MM.1S (cell line): ENCODE results near the gene LHFPL4.

ENCODE experiments used
- EZH2 ChIP-seq: fragments of 300-600 bp; sonication (generic); optimal IDR thresholded peaks from 2 replicates; pipeline ENCODE3; 2017; ENCODE audit warnings: low read depth, mild to moderate bottlenecking, antibody characterized with exemption, low read length, mixed read lengths
- TF ChIP-seq, protein P1 (sequence below): fragments of 300-600 bp; sonication (generic); IDR thresholded peaks from 2 replicates; pipeline ENCODE4 v1.5.1; 2016; ENCODE audit warnings: antibody characterized with exemption, low read length, mixed read lengths

DNA sequence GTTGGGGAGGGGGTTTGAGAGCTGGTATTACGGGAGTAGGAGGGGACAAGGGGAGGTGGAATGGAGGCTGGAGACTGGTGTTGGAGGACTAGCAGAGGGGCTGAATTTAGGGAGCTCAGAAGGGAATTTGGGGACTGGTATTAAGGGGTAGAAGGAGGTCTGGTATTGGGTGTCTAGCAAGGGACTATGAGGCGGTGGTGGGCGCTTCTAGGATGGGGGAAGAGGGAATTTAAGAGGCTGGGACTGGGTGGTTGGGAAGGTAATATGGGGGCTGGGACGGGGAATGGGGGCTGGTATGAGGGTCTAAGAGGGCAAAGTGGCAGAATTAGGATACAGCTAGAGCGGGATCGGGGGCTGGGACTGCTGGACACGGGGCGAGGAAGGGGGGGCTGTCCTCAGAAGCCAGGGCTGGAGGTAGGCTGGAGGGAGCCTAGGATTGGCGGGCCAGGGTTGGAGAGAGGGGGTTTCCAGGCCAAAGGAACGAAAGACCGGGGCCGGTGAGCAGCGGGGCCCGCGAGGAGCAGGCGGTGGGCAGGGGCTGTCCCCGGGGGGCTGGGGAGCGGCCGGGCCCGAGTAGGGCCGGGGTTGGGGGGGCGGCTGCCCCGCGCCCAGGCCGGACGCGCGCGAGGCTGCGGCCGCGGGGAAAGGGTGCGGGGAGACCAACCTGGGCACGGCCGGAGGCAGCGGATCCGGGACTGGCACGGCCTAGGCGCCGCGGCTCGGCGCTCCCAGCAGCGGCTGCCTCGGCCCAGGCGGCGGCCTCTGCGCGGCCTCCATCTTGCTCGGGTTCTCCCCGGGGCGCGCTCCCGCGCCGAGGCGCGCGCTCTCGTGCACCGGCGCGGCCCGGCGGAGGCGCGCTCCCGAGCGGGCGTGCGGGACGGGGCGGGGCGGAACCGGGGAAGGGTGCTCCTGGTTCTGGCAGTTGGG is at the start of gene LHFPL4:
- TF ChIP-seq, protein P1, sequence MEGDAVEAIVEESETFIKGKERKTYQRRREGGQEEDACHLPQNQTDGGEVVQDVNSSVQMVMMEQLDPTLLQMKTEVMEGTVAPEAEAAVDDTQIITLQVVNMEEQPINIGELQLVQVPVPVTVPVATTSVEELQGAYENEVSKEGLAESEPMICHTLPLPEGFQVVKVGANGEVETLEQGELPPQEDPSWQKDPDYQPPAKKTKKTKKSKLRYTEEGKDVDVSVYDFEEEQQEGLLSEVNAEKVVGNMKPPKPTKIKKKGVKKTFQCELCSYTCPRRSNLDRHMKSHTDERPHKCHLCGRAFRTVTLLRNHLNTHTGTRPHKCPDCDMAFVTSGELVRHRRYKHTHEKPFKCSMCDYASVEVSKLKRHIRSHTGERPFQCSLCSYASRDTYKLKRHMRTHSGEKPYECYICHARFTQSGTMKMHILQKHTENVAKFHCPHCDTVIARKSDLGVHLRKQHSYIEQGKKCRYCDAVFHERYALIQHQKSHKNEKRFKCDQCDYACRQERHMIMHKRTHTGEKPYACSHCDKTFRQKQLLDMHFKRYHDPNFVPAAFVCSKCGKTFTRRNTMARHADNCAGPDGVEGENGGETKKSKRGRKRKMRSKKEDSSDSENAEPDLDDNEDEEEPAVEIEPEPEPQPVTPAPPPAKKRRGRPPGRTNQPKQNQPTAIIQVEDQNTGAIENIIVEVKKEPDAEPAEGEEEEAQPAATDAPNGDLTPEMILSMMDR = no peak
- no peak for TF ChIP-seq EZH2
